Gastrocnemius medialis (tissue), 4 donors: ENCODE measurements around the gene SH2D3A. TPM values are rescaled to one million over a fixed set of nuclear protein-coding genes. Genes with fewer than 3 reads are reported as not detected.

Experiments used
- ATAC-seq, 2 donors: fragments of 150-250 bp; one replicate each; pipeline ENCODE4 v1.9.1; 2016
- DNase-seq, 2 donors: peaks; one replicate each; pipeline ENCODE4 v3.0.0-alpha.2; 2019
- H3K27ac ChIP-seq, 4 donors: fragments of 200-600 bp; sonication (generic); 1 replicate in 1 of 4; 2 replicates in 3 of 4; pipeline ENCODE4 v1.5.1; 2016 to 2018; ENCODE audit warnings: mild to moderate bottlenecking in 2 of 4, moderate library complexity in 1 of 4
- H3K27me3 ChIP-seq, 3 donors: fragments of 200-600 bp; sonication (generic) in 2 of 3; 1 replicate in 1 of 3; 2 replicates in 2 of 3; pipeline versions ENCODE4 v1.5.1 to v1.6.0; 2016 to 2019; ENCODE audit warnings: mild to moderate bottlenecking in 1 of 3, moderate library complexity in 1 of 3
- H3K36me3 ChIP-seq, 2 donors: fragments of 200-600 bp; sonication (generic) in 1 of 2; one replicate each; pipeline ENCODE4 v1.5.1; 2017 to 2018
- H3K4me1 ChIP-seq, 2 donors: fragments of 200-600 bp; sonication (generic) in 1 of 2; one replicate each; pipeline ENCODE4 v1.5.1; 2016 to 2017; ENCODE audit warnings: mild to moderate bottlenecking in 2 of 2
- H3K4me3 ChIP-seq, 4 donors: fragments of 200-600 bp; sonication (generic) in 3 of 4; 1 replicate in 1 of 4; 2 replicates in 3 of 4; pipeline ENCODE4 v1.5.1; 2016 to 2019; ENCODE audit warnings: mild to moderate bottlenecking in 2 of 4
- H3K9me3 ChIP-seq, 3 donors: fragments of 200-600 bp; sonication (generic) in 2 of 3; 1 replicate in 1 of 3; 2 replicates in 2 of 3; pipeline ENCODE4 v1.5.1; 2016 to 2019
- CTCF ChIP-seq, 5 experiments: fragments of 450-650 bp in 3 of 5; fragments of 200-600 bp in 2 of 5; sonication (generic) in 2 of 5; IDR thresholded peaks in 4 of 5; conservative IDR thresholded peaks in 1 of 5; 1 replicate in 4 of 5; 2 replicates in 1 of 5; pipeline ENCODE4 v1.5.1; 2016 to 2019; ENCODE audit warnings: antibody characterized with exemption in 5 of 5, mild to moderate bottlenecking in 3 of 5, moderate library complexity in 3 of 5
- POLR2A ChIP-seq, 2 donors: fragments of 450-650 bp; IDR thresholded peaks; one replicate each; pipeline ENCODE4 v1.6.1; 2017; ENCODE audit warnings: antibody characterized with exemption in 2 of 2, mild to moderate bottlenecking in 2 of 2, moderate library complexity in 2 of 2
- in situ Hi-C, 4 donors: fragments of 200-750 bp; cut with MboI; loops; one replicate each; pipeline versions ENCODE4 v1.15.0 to v1.8.0; 2017; ENCODE audit warnings: low sequenced_read_pairs in 4 of 4
- intact Hi-C: fragments of 100-400 bp; cut with DNase I; formaldehyde crosslinking; loops from one replicate; pipeline ENCODE4 v1.15.1; 2023; ENCODE audit warnings: low total_unique reads
- total RNA-seq, 4 donors: library from RNA; depleted of rRNA; stranded (reverse); fragments of >200 nt; gene quantifications; one replicate each; pipeline versions ENCODE4 v1.1.0 to v1.2.3, GENCODE V29; 2016

Gene SH2D3A
- total RNA-seq, 4 donors from 2014 or later, result not detected

- no peak for ATAC-seq
- no peaks in the 10 kb centered on the region for H3K27me3 ChIP-seq
- in situ Hi-C loops, result no loop called here
Observed at GRCh38 chr19:6793411-6793810, 26.2 kb upstream of the SH2D3A start.

GRCh38 chr19:6791237-6791636 is 24.0 kb upstream of the SH2D3A start:
- in situ Hi-C loops (no loop called here), intact Hi-C loops (no loop called here)
- H3K27me3 ChIP-seq, result no peaks in the 10 kb centered on the region
- no peak for ATAC-seq
- no peaks in the 10 kb centered on the region for H3K4me1 ChIP-seq
- peaks cover 0 to 9% (median 0%) of the 10 kb centered on the region in 3 donors for H3K9me3 ChIP-seq
- H3K27ac ChIP-seq, result no peak overlapping the region
- H3K4me3 ChIP-seq, result no peak overlapping the region
- H3K36me3 ChIP-seq, result no peaks in the 10 kb centered on the region
- DNase-seq, result no peak
- TF ChIP-seq POLR2A (IDR thresholded peaks at IDR 0.05) (no peak), CTCF (IDR thresholded peaks at IDR 0.05 in 4 of 5, conservative IDR thresholded peaks at IDR 0.05 in 1 of 5) (no peak)

More at GRCh38 chr19:6793411-6793810, 26.2 kb upstream of the SH2D3A start:
- Histone ChIP-seq H3K9me3 (peaks cover 0 to 9% (median 0%) of the 10 kb centered on the region in 3 donors), H3K27ac (no peak overlapping the region), H3K4me1 (no peaks in the 10 kb centered on the region), H3K4me3 (no peak overlapping the region), H3K36me3 (no peaks in the 10 kb centered on the region)
- intact Hi-C loops, result no loop called here
- DNase-seq, result no peak
- TF ChIP-seq POLR2A (IDR thresholded peaks at IDR 0.05), result no peak
- TF ChIP-seq CTCF (IDR thresholded peaks at IDR 0.05 in 4 of 5, conservative IDR thresholded peaks at IDR 0.05 in 1 of 5), result no peak

GRCh38 chr19:6790194-6791128 is 23.2 kb upstream of the SH2D3A start:
- H3K4me3 ChIP-seq, result no peak overlapping the region
- in situ Hi-C loops (no loop called here), intact Hi-C loops (no loop called here)

GRCh38 chr19:6788896-6789295 is 21.7 kb upstream of the SH2D3A start:
- intact Hi-C loops (no loop called here), in situ Hi-C loops (no loop called here)
- H3K27me3 ChIP-seq, result no peaks in the 10 kb centered on the region
- H3K4me1 ChIP-seq, result no peaks in the 10 kb centered on the region
- DNase-seq (no peak), ATAC-seq (no peak)
- TF ChIP-seq CTCF (IDR thresholded peaks at IDR 0.05 in 4 of 5, conservative IDR thresholded peaks at IDR 0.05 in 1 of 5) (no peak), POLR2A (IDR thresholded peaks at IDR 0.05) (no peak)
- no peak overlapping the region for H3K4me3 ChIP-seq
- H3K27ac ChIP-seq, result no peak overlapping the region
- no peaks in the 10 kb centered on the region for H3K9me3 ChIP-seq
- H3K36me3 ChIP-seq, result no peaks in the 10 kb centered on the region

More at GRCh38 chr19:6790194-6791128, 23.2 kb upstream of the SH2D3A start:
- Histone ChIP-seq H3K9me3 (peaks cover 0 to 9% (median 0%) of the 10 kb centered on the region in 3 donors), H3K27ac (no peak overlapping the region), H3K36me3 (no peaks in the 10 kb centered on the region), H3K4me1 (no peaks in the 10 kb centered on the region), H3K27me3 (no peaks in the 10 kb centered on the region)
- DNase-seq (no peak), ATAC-seq (no peak)
- TF ChIP-seq POLR2A (IDR thresholded peaks at IDR 0.05), result no peak
- no peak for TF ChIP-seq CTCF (IDR thresholded peaks at IDR 0.05 in 4 of 5, conservative IDR thresholded peaks at IDR 0.05 in 1 of 5)
